ENCODE data around the gene CARD19. TPM values are rescaled to one million over a fixed set of nuclear protein-coding genes. Genes with fewer than 3 reads are reported as not detected.

The CARD19 gene
- total RNA-seq, 1 donor from 2014 or later, result 13.2 TPM

- no peaks in the 10 kb centered on the region for H3K36me3 Mint-ChIP-seq (ENCODE audit: low read depth, unreplicated experiment)
- TF ChIP-seq CTCF (IDR thresholded peaks at IDR 0.05; ENCODE audit: unreplicated experiment), result no peak
- no peak overlapping the region for H3K27ac Mint-ChIP-seq (ENCODE audit: unreplicated experiment)
- DNase-seq (ENCODE audit: low spot score), result no peak
- H3K4me1 Mint-ChIP-seq (ENCODE audit: unreplicated experiment), result no peaks in the 10 kb centered on the region
- no peaks in the 10 kb centered on the region for H3K9me3 Mint-ChIP-seq (ENCODE audit: unreplicated experiment)
- no peak overlapping the region for H3K4me3 Mint-ChIP-seq (ENCODE audit: unreplicated experiment)
- H3K27me3 Mint-ChIP-seq (ENCODE audit: unreplicated experiment), result peaks cover 6% of the 10 kb centered on the region
Measured at GRCh38 chr9:93051680-93052089, 44.3 kb upstream of the CARD19 start.

- no peak overlapping the region for H3K4me3 Mint-ChIP-seq (ENCODE audit: unreplicated experiment)
- no peak overlapping the region for H3K27ac Mint-ChIP-seq (ENCODE audit: unreplicated experiment)
- H3K4me1 Mint-ChIP-seq (ENCODE audit: unreplicated experiment), result no peaks in the 10 kb centered on the region
- peaks cover 7% of the 10 kb centered on the region for H3K27me3 Mint-ChIP-seq (ENCODE audit: unreplicated experiment)
- no peak for DNase-seq (ENCODE audit: low spot score)
- TF ChIP-seq CTCF (IDR thresholded peaks at IDR 0.05; ENCODE audit: unreplicated experiment), result no peak
- H3K36me3 Mint-ChIP-seq (ENCODE audit: low read depth, unreplicated experiment), result no peaks in the 10 kb centered on the region
- no peaks in the 10 kb centered on the region for H3K9me3 Mint-ChIP-seq (ENCODE audit: unreplicated experiment)
Measured at GRCh38 chr9:93052791-93053540, 43.1 kb upstream of the CARD19 start.

- no peak for DNase-seq (ENCODE audit: low spot score)
- Mint-ChIP-seq H3K36me3 (ENCODE audit: low read depth, unreplicated experiment) (no peaks in the 10 kb centered on the region), H3K4me3 (ENCODE audit: unreplicated experiment) (no peak overlapping the region), H3K27me3 (ENCODE audit: unreplicated experiment) (peaks cover 4% of the 10 kb centered on the region), H3K27ac (ENCODE audit: unreplicated experiment) (no peak overlapping the region), H3K4me1 (ENCODE audit: unreplicated experiment) (no peaks in the 10 kb centered on the region), H3K9me3 (ENCODE audit: unreplicated experiment) (no peaks in the 10 kb centered on the region)
- no peak for TF ChIP-seq CTCF (IDR thresholded peaks at IDR 0.05; ENCODE audit: unreplicated experiment)
Measured at GRCh38 chr9:93053781-93054331, 42.2 kb upstream of the CARD19 start.

- Mint-ChIP-seq H3K27me3 (ENCODE audit: unreplicated experiment) (peaks cover 5% of the 10 kb centered on the region), H3K36me3 (ENCODE audit: low read depth, unreplicated experiment) (no peaks in the 10 kb centered on the region)
Measured at GRCh38 chr9:93054758-93055704, 41.0 kb upstream of the CARD19 start.

More at GRCh38 chr9:93054758-93055704, 41.0 kb upstream of the CARD19 start:
- Mint-ChIP-seq H3K27ac (ENCODE audit: unreplicated experiment) (no peak overlapping the region), H3K9me3 (ENCODE audit: unreplicated experiment) (no peaks in the 10 kb centered on the region), H3K4me3 (ENCODE audit: unreplicated experiment) (no peak overlapping the region), H3K4me1 (ENCODE audit: unreplicated experiment) (no peaks in the 10 kb centered on the region)
- no peak for DNase-seq (ENCODE audit: low spot score)
- no peak for TF ChIP-seq CTCF (IDR thresholded peaks at IDR 0.05; ENCODE audit: unreplicated experiment)

Measured in endothelial cell (in vitro differentiated cells).